ENCODE data around the gene FAM107B.

FAM107B gene

DNA sequence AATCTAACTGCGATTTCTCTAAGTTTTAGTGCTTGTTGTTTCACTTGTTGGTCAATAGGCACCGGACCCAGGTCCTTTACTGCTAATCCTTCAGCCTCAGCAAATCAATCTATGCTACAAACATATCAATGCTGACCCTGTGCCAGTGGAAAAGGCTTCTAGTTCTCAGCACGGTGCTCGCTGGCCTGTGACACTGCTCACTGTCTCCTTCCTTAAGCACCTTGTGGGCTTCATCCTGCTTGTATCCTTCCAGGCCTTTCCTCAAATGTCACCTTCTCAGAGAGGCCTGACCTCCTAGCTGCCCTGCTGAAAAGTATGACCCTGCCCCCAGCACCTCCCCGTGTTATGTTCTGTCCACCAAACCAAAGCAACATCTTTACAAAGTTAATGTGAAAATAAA is 242.7 kb downstream of the FAM107B start:
- Histone ChIP-seq H3K4me3 (ENCODE audit: low read depth, low read length) (no peak overlapping the region), H3K27me3 (ENCODE audit: insufficient read depth, low read depth, severe bottlenecking) (no peaks in the 10 kb centered on the region), H3K9me3 (ENCODE audit: severe bottlenecking) (no peaks in the 10 kb centered on the region), H3K27ac (no peak overlapping the region), H3K36me3 (no peaks in the 10 kb centered on the region)
- TF ChIP-seq, protein P1, sequence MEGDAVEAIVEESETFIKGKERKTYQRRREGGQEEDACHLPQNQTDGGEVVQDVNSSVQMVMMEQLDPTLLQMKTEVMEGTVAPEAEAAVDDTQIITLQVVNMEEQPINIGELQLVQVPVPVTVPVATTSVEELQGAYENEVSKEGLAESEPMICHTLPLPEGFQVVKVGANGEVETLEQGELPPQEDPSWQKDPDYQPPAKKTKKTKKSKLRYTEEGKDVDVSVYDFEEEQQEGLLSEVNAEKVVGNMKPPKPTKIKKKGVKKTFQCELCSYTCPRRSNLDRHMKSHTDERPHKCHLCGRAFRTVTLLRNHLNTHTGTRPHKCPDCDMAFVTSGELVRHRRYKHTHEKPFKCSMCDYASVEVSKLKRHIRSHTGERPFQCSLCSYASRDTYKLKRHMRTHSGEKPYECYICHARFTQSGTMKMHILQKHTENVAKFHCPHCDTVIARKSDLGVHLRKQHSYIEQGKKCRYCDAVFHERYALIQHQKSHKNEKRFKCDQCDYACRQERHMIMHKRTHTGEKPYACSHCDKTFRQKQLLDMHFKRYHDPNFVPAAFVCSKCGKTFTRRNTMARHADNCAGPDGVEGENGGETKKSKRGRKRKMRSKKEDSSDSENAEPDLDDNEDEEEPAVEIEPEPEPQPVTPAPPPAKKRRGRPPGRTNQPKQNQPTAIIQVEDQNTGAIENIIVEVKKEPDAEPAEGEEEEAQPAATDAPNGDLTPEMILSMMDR (IDR thresholded peaks at IDR 0.05; ENCODE audit: low read depth, low read length) = no peak
- DNase-seq = no peak

DNA sequence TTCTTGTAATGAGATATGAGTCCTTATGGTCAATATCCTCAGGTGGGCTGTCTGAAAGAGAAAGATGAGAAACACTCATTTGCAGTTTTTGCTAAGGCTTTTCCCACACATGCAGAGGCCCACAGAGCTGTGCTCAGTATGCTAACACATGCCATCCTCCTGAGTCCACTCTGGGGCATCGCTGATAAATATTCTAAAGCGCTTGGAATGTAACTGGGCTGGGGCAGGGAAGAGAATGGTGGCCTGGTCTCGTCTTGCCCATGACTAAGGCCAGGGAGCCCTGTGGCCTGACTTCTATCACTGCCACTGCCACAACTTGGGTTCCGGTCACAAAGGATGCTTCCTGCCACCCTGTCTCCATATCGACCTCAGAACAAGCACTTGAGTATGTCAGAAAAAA is 244.2 kb downstream of the FAM107B start:
- Histone ChIP-seq H3K27ac (no peak overlapping the region), H3K36me3 (no peaks in the 10 kb centered on the region), H3K4me3 (ENCODE audit: low read depth, low read length) (no peak overlapping the region), H3K9me3 (ENCODE audit: severe bottlenecking) (no peaks in the 10 kb centered on the region), H3K27me3 (ENCODE audit: insufficient read depth, low read depth, severe bottlenecking) (no peaks in the 10 kb centered on the region)
- no peak for DNase-seq
- TF ChIP-seq, protein P1 (IDR thresholded peaks at IDR 0.05; ENCODE audit: low read depth, low read length) = no peak

DNA sequence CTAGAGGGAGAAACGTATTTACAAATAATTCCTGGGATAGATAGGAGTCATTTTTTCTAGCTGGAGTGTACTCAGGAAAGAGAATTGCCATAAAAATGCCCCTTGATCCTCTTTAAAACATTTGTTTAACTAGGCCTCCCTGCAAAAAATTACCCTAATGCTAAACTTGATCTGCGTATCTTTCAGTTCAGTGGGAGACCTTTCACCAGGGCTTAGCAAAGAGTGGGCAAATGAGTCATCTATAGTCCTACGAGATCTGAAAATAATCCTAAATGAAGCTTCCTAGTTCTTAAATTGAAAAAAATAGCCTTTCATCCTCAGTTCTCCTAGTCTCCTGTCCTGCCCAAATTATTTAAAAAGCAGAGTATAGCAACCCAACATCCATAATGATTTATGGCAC is 245.3 kb downstream of the FAM107B start:
- Histone ChIP-seq H3K4me3 (ENCODE audit: low read depth, low read length) (no peak overlapping the region), H3K27ac (no peak overlapping the region), H3K27me3 (ENCODE audit: insufficient read depth, low read depth, severe bottlenecking) (no peaks in the 10 kb centered on the region), H3K36me3 (no peaks in the 10 kb centered on the region), H3K9me3 (ENCODE audit: severe bottlenecking) (no peaks in the 10 kb centered on the region)
- TF ChIP-seq, protein P1 (IDR thresholded peaks at IDR 0.05; ENCODE audit: low read depth, low read length) = no peak
- no peak for DNase-seq

DNA sequence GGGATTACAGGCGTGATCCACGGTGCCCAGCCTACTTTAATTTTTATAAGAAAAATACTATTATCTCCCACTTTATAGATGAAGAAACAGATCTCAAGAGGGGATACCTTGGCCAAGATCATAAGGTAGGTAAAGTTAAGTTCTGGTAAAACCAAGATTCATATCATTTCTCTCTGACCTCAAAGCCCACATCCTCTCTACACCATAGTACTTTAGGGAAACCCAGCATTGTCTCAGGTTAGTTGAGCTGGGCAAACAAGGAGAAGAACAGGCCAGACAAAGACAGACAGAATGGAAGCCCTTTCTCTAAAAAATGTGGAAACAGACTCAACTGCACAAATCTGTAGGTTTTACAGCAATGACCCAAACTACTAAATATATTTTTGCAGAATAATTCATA is 246.2 kb downstream of the FAM107B start:
- Histone ChIP-seq H3K36me3 (no peaks in the 10 kb centered on the region), H3K27me3 (ENCODE audit: insufficient read depth, low read depth, severe bottlenecking) (no peaks in the 10 kb centered on the region), H3K9me3 (ENCODE audit: severe bottlenecking) (no peaks in the 10 kb centered on the region), H3K4me3 (ENCODE audit: low read depth, low read length) (no peak overlapping the region), H3K27ac (no peak overlapping the region)
- DNase-seq = no peak
- TF ChIP-seq, protein P1 (IDR thresholded peaks at IDR 0.05; ENCODE audit: low read depth, low read length) = no peak

DNA sequence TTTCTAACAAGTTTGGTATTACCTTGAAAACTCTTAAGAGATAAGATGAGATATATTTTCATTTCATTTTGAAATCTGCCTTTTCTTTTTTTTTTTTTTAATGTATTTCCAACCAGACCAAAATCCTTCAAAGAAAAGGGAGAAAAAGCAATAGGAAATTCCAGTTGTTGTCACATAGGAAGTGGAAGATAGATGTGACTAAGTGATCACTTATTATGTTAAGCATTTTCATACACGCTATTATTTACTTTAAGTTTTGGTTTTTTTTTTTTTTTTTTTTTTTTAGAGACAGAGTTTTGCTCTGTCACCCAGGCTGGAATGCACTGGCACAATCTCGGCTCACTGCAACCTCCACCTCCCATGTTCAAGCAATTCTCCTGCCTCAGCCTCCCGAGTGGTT is 246.8 kb downstream of the FAM107B start:
- Histone ChIP-seq H3K4me3 (ENCODE audit: low read depth, low read length) (no peak overlapping the region), H3K9me3 (ENCODE audit: severe bottlenecking) (no peaks in the 10 kb centered on the region), H3K27ac (no peak overlapping the region), H3K27me3 (ENCODE audit: insufficient read depth, low read depth, severe bottlenecking) (no peaks in the 10 kb centered on the region), H3K36me3 (no peaks in the 10 kb centered on the region)
- TF ChIP-seq, protein P1 (IDR thresholded peaks at IDR 0.05; ENCODE audit: low read depth, low read length) = no peak
- no peak for DNase-seq

DNA sequence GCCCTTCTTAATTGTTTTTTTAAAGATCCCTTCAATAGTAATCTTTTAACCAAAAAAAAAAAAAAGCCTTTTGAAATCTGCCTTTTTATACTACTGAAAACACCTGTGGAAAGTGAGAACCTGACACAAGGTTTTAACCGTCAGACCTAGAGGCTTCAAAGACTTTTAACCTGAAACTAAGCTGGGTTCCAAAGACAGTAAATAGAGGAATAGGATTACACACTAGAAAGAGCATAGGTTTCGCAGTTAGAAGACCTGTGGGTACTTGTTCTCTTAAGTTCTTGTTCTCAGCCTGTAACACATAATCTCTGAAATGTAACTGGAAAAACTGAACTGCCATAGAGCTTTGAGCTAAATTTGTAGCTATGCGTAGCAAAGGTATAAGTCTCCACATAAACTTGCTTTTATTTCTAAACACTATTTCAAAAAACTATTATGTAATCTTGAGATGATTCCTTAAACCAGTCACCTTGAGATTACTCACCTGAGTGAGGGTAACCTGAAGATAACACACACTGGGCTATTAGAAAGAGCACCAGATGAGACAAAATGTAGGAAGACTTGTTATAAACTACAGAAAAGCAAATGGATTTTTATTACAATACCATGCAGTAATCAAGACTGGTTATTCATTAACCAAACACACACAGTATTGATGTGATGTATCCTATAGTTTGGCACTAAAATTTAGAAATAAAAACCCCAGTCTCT is 247.4 kb downstream of the FAM107B start:
- H3K4me3 ChIP-seq (ENCODE audit: low read depth, low read length) = no peak overlapping the region
- TF ChIP-seq, protein P1 (IDR thresholded peaks at IDR 0.05; ENCODE audit: low read depth, low read length) = no peak
- no peaks in the 10 kb centered on the region for H3K9me3 ChIP-seq (ENCODE audit: severe bottlenecking)
- H3K27me3 ChIP-seq (ENCODE audit: insufficient read depth, low read depth, severe bottlenecking) = no peaks in the 10 kb centered on the region
- no peaks in the 10 kb centered on the region for H3K36me3 ChIP-seq
- H3K27ac ChIP-seq = no peak overlapping the region
- no peak for DNase-seq
